Measurements from ENCODE around the gene KYAT1. TPM values are rescaled to one million over a fixed set of nuclear protein-coding genes. Genes with fewer than 3 reads are reported as not detected.

KYAT1 gene
- total RNA-seq, 1 experiment from 2014 or later: 7.8 TPM

- Mint-ChIP-seq H3K4me1 (ENCODE audit: low read depth, unreplicated experiment) (no peaks in the 10 kb centered on the region), H3K27ac (ENCODE audit: unreplicated experiment) (no peak overlapping the region), H3K36me3 (ENCODE audit: insufficient read depth, unreplicated experiment) (peaks cover 10% of the 10 kb centered on the region), H3K27me3 (ENCODE audit: insufficient read depth, unreplicated experiment) (no peaks in the 10 kb centered on the region), H3K9me3 (ENCODE audit: unreplicated experiment) (no peaks in the 10 kb centered on the region), H3K4me3 (ENCODE audit: unreplicated experiment) (no peak overlapping the region)
- H3K9me3 ChIP-seq: no peaks in the 10 kb centered on the region
- H3K4me3 ChIP-seq (ENCODE audit: low read depth, low read length): no peak overlapping the region
- intact Hi-C loops (cut with micrococcal nuclease; ENCODE audit: unreplicated experiment): no loop called here
- H3K27me3 ChIP-seq (replicated peaks; ENCODE audit: control insufficient read depth, insufficient read depth, low read length): no peaks in the 10 kb centered on the region
- H3K4me1 ChIP-seq: no peaks in the 10 kb centered on the region
- BruUV-seq (replicated peaks): no TSS peak
- DNase-seq: no peak
- CTCF ChIA-PET: no interaction called here
- H3K36me3 ChIP-seq (ENCODE audit: control insufficient read depth, insufficient read depth, low read length): no peaks in the 10 kb centered on the region; the same call in 1 of the 2 replicates
- TF ChIP-seq, protein P1, sequence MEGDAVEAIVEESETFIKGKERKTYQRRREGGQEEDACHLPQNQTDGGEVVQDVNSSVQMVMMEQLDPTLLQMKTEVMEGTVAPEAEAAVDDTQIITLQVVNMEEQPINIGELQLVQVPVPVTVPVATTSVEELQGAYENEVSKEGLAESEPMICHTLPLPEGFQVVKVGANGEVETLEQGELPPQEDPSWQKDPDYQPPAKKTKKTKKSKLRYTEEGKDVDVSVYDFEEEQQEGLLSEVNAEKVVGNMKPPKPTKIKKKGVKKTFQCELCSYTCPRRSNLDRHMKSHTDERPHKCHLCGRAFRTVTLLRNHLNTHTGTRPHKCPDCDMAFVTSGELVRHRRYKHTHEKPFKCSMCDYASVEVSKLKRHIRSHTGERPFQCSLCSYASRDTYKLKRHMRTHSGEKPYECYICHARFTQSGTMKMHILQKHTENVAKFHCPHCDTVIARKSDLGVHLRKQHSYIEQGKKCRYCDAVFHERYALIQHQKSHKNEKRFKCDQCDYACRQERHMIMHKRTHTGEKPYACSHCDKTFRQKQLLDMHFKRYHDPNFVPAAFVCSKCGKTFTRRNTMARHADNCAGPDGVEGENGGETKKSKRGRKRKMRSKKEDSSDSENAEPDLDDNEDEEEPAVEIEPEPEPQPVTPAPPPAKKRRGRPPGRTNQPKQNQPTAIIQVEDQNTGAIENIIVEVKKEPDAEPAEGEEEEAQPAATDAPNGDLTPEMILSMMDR (IDR thresholded peaks at IDR 0.05; ENCODE audit: insufficient read depth in 1 of 2, low read depth in 1 of 2, low read length in 1 of 2, severe bottlenecking in 1 of 2, unreplicated experiment in 1 of 2): no peak
- POLR2A ChIA-PET: interaction anchor here (0.8 kb wide), 1 partner anchor 119 kb away, joined by 4 read pairs; no protein-coding TSS in a partner anchor
These were observed 73.2 kb downstream of the KYAT1 start for GRCh38 chr9:128808543-128808942.

GRCh38 chr9:128807827-128808226, 73.9 kb downstream of the KYAT1 start:
- no TSS peak for BruUV-seq (replicated peaks)
- Mint-ChIP-seq H3K4me1 (ENCODE audit: low read depth, unreplicated experiment) (no peaks in the 10 kb centered on the region), H3K27me3 (ENCODE audit: insufficient read depth, unreplicated experiment) (no peaks in the 10 kb centered on the region), H3K27ac (ENCODE audit: unreplicated experiment) (no peak overlapping the region), H3K36me3 (ENCODE audit: insufficient read depth, unreplicated experiment) (peaks cover 15% of the 10 kb centered on the region), H3K9me3 (ENCODE audit: unreplicated experiment) (no peaks in the 10 kb centered on the region), H3K4me3 (ENCODE audit: unreplicated experiment) (no peak overlapping the region)
- Histone ChIP-seq H3K9me3 (no peaks in the 10 kb centered on the region), H3K36me3 (ENCODE audit: control insufficient read depth, insufficient read depth, low read length) (no peaks in the 10 kb centered on the region; the same call in 1 of the 2 replicates), H3K4me1 (no peaks in the 10 kb centered on the region), H3K27me3 (replicated peaks; ENCODE audit: control insufficient read depth, insufficient read depth, low read length) (no peaks in the 10 kb centered on the region), H3K4me3 (ENCODE audit: low read depth, low read length) (no peak overlapping the region)
- no peak for DNase-seq
- intact Hi-C loops (cut with micrococcal nuclease; ENCODE audit: unreplicated experiment): no loop called here
- TF ChIP-seq, protein P1 (IDR thresholded peaks at IDR 0.05; ENCODE audit: insufficient read depth in 1 of 2, low read depth in 1 of 2, low read length in 1 of 2, severe bottlenecking in 1 of 2, unreplicated experiment in 1 of 2): no peak
- POLR2A ChIA-PET: no interaction called here
- CTCF ChIA-PET: interaction anchor here (0.6 to 1.0 kb wide), 2 partner anchors 10 to 46 kb away, joined by 3 to 4 read pairs; partner anchors contain the start of gene ENDOG

- Mint-ChIP-seq H3K4me3 (ENCODE audit: unreplicated experiment) (no peak overlapping the region), H3K27me3 (ENCODE audit: insufficient read depth, unreplicated experiment) (no peaks in the 10 kb centered on the region), H3K9me3 (ENCODE audit: unreplicated experiment) (no peaks in the 10 kb centered on the region), H3K36me3 (ENCODE audit: insufficient read depth, unreplicated experiment) (peaks cover 24% of the 10 kb centered on the region), H3K27ac (ENCODE audit: unreplicated experiment) (no peak overlapping the region), H3K4me1 (ENCODE audit: low read depth, unreplicated experiment) (no peaks in the 10 kb centered on the region)
- TF ChIP-seq, protein P1 (IDR thresholded peaks at IDR 0.05; ENCODE audit: insufficient read depth in 1 of 2, low read depth in 1 of 2, low read length in 1 of 2, severe bottlenecking in 1 of 2, unreplicated experiment in 1 of 2): no peak
- POLR2A ChIA-PET: no interaction called here
- no peaks in the 10 kb centered on the region for H3K27me3 ChIP-seq (replicated peaks; ENCODE audit: control insufficient read depth, insufficient read depth, low read length)
- CTCF ChIA-PET: no interaction called here
- H3K4me1 ChIP-seq: no peaks in the 10 kb centered on the region
- intact Hi-C loops (cut with micrococcal nuclease; ENCODE audit: unreplicated experiment): no loop called here
- H3K4me3 ChIP-seq (ENCODE audit: low read depth, low read length): no peak overlapping the region
- no peak for DNase-seq
- no peaks in the 10 kb centered on the region; the same call in 1 of the 2 replicates for H3K36me3 ChIP-seq (ENCODE audit: control insufficient read depth, insufficient read depth, low read length)
- BruUV-seq (replicated peaks): no TSS peak
- no peaks in the 10 kb centered on the region for H3K9me3 ChIP-seq
These were observed 76.1 kb downstream of the KYAT1 start for GRCh38 chr9:128805661-128806060.

All from Caco-2 (cell line).